ENCODE data around the gene H6PD.

- no peak for TF ChIP-seq POLR2AphosphoS5 (IDR thresholded peaks at IDR 0.05; ENCODE audit: low read depth)
- TF ChIP-seq CTCF (IDR thresholded peaks at IDR 0.05; ENCODE audit: insufficient read depth, low read length) = no peak
- no peak for TF ChIP-seq REST (IDR thresholded peaks at IDR 0.05; ENCODE audit: insufficient replicate concordance, low read depth)
- TF ChIP-seq GABPA (IDR thresholded peaks at IDR 0.05; ENCODE audit: low read depth) = no peak
Measured at GRCh38 chr1:9292361-9293240, 58.0 kb downstream of the H6PD start, which contains the start of gene SPSB1.
